Smooth muscle cell (in vitro differentiated cells): ENCODE results near the gene KRT86. TPM values are rescaled to one million over a fixed set of nuclear protein-coding genes. Genes with fewer than 3 reads are reported as not detected.

Experiments
- DNase-seq: peaks from one replicate; lab custom pipeline; 2025; ENCODE audit not compliant: unreplicated experiment; lab: John Stamatoyannopoulos, UW
- H2AFZ ChIP-seq: fragments of 200-600 bp; sonication (generic); 2 replicates; pipeline ENCODE4 v1.6.0; 2016; ENCODE audit warnings: antibody characterized with exemption, low read depth, mild to moderate bottlenecking
- H3F3A ChIP-seq: fragments of 200-600 bp; sonication (generic); 2 replicates; pipeline ENCODE4 v1.6.0; 2017; ENCODE audit warnings: antibody characterized with exemption, low read depth
- H3K27ac ChIP-seq: fragments of 200-600 bp; sonication (generic); 2 replicates; pipeline ENCODE4 v1.5.1; 2016; ENCODE audit warnings: low read depth, mild to moderate bottlenecking
- H3K27me3 ChIP-seq: fragments of 200-600 bp; sonication (generic); 2 replicates; pipeline ENCODE4 v1.6.1; 2016; ENCODE audit warnings: low read depth, mild to moderate bottlenecking
- H3K36me3 ChIP-seq: fragments of 200-600 bp; sonication (generic); 2 replicates; pipeline ENCODE4 v1.5.1; 2016; ENCODE audit warnings: low read depth
- H3K4me1 ChIP-seq: fragments of 200-600 bp; sonication (generic); 2 replicates; pipeline ENCODE4 v1.5.1; 2016; ENCODE audit warnings: low read depth
- H3K4me2 ChIP-seq: fragments of 200-600 bp; sonication (generic); 2 replicates; pipeline ENCODE4 v1.6.0; 2016; ENCODE audit warnings: mild to moderate bottlenecking
- H3K4me3 ChIP-seq: fragments of 200-600 bp; sonication (generic); 2 replicates; pipeline ENCODE4 v1.5.1; 2016; ENCODE audit warnings: mild to moderate bottlenecking
- H3K79me2 ChIP-seq: fragments of 200-600 bp; sonication (generic); 2 replicates; pipeline ENCODE4 v1.6.0; 2016; ENCODE audit warnings: low read depth, mild to moderate bottlenecking
- H3K9ac ChIP-seq: fragments of 200-600 bp; sonication (generic); 2 replicates; pipeline ENCODE4 v1.6.0; 2016; ENCODE audit warnings: low read depth
- H3K9me3 ChIP-seq: fragments of 200-600 bp; sonication (generic); replicated peaks from 2 replicates; pipeline ENCODE4 v1.5.1; 2016; ENCODE audit warnings: low read depth
- H4K20me1 ChIP-seq: fragments of 200-600 bp; sonication (generic); 2 replicates; pipeline ENCODE4 v1.6.0; 2016; ENCODE audit warnings: low read depth
- CTCF ChIP-seq: fragments of 200-600 bp; sonication (generic); IDR thresholded peaks from 2 replicates; pipeline ENCODE4 v1.5.1; 2017; ENCODE audit warnings: borderline replicate concordance, mild to moderate bottlenecking, antibody characterized with exemption; ENCODE audit not compliant: insufficient read depth, poor library complexity, severe bottlenecking
- WGBS: methylation state at CpG from one replicate; pipeline ENCODE4 v1.1.7; 2016; ENCODE audit warnings: low lambda C conversion rate; 5-methylcytosine and 5-hydroxymethylcytosine counted together
- polyA plus RNA-seq: library from polyadenylated mRNA; unstranded; fragments of >200 nt; fragmentation: Nextera tagmentation; extraction: Ambion mirVana; gene quantifications from 2 replicates; pipeline ENCODE4 v1.2.1, GENCODE V29; 2016
- total RNA-seq: library from RNA; depleted of rRNA; stranded (reverse); fragments of >200 nt; gene quantifications from 2 replicates; pipeline ENCODE4 v1.2.3, GENCODE V29; 2014

KRT86 gene
- total and polyA plus RNA-seq, 2 experiments from 2014 or later, result not detected

- Histone ChIP-seq H3K4me3 (no peak overlapping the region), H3K27ac (no peak overlapping the region), H2AFZ (no peak overlapping the region), H3K9me3 (no peaks in the 10 kb centered on the region), H3K36me3 (no peaks in the 10 kb centered on the region), H3K4me1 (no peaks in the 10 kb centered on the region), H3F3A (no peaks in the 10 kb centered on the region), H3K9ac (no peak overlapping the region), H3K27me3 (peaks cover 64% of the 10 kb centered on the region), H3K79me2 (no peaks in the 10 kb centered on the region), H4K20me1 (no peaks in the 10 kb centered on the region), H3K4me2 (no peak overlapping the region)
- no peak for DNase-seq
- TF ChIP-seq CTCF, result no peak
- 87% methylated on average over 6 of the region's 6 CpGs for WGBS
Observed at GRCh38 chr12:52270541-52271070, 3.8 kb upstream of the KRT86 start.

GRCh38 chr12:52271158-52271557 lies 3.3 kb upstream of the KRT86 start:
- Histone ChIP-seq H3K36me3 (no peaks in the 10 kb centered on the region), H4K20me1 (no peaks in the 10 kb centered on the region), H3K4me2 (no peak overlapping the region), H3K9ac (no peak overlapping the region), H3K9me3 (no peaks in the 10 kb centered on the region), H3K4me3 (no peak overlapping the region), H3K27me3 (peaks cover 64% of the 10 kb centered on the region), H3F3A (no peaks in the 10 kb centered on the region), H2AFZ (no peak overlapping the region), H3K4me1 (no peaks in the 10 kb centered on the region), H3K27ac (no peak overlapping the region), H3K79me2 (no peaks in the 10 kb centered on the region)
- 69% methylated on average over 1 of the region's 1 CpG for WGBS
- DNase-seq, result no peak
- TF ChIP-seq CTCF, result no peak

GRCh38 chr12:52275686-52276085 lies 1.2 kb downstream of the KRT86 start:
- no peaks in the 10 kb centered on the region for H3K36me3 ChIP-seq
- H3K27ac ChIP-seq, result no peak overlapping the region
- no peak for DNase-seq
- no peak overlapping the region for H2AFZ ChIP-seq
- H3K9me3 ChIP-seq, result no peaks in the 10 kb centered on the region
- no peaks in the 10 kb centered on the region for H4K20me1 ChIP-seq
- WGBS, result 81% methylated on average over 3 of the region's 3 CpGs
- H3K27me3 ChIP-seq, result peaks cover 51% of the 10 kb centered on the region
- no peaks in the 10 kb centered on the region for H3K79me2 ChIP-seq
- H3F3A ChIP-seq, result peaks cover 9% of the 10 kb centered on the region
- H3K4me3 ChIP-seq, result no peak overlapping the region
- TF ChIP-seq CTCF, result no peak
- H3K4me2 ChIP-seq, result no peak overlapping the region
- no peak overlapping the region for H3K9ac ChIP-seq
- H3K4me1 ChIP-seq, result peaks cover 16% of the 10 kb centered on the region
